GM12891 (cell line): ENCODE measurements around the gene TRIM47.
"Not testable (repeated sequence)": the region's sequence is repeated elsewhere in the genome, so short reads cannot be mapped to it uniquely, and the experiment has no call there.

ENCODE experiments used
- DNase-seq: peaks from one replicate; pipeline ENCODE4 v3.0.0; 2011; ENCODE audit warnings: low spot score; ENCODE audit not compliant: insufficient read length
- FAIRE-seq: peaks from 2 replicates; lab custom pipeline; 2011; peaks lifted over from hg19 to GRCh38; lab: Jason Lieb, UNC
- PAX5 ChIP-seq: IDR thresholded peaks from 2 replicates; pipeline ENCODE4 v1.6.1; 2011; ENCODE audit warnings: low read length, moderate library complexity, mild to moderate bottlenecking; ENCODE audit not compliant: insufficient read depth, severe bottlenecking
- POLR2A ChIP-seq: IDR thresholded peaks from 2 replicates; pipeline ENCODE4 v1.6.1; 2011; ENCODE audit warnings: low read depth, low read length, control low read depth
- POLR2AphosphoS5 ChIP-seq: IDR thresholded peaks from 2 replicates; pipeline ENCODE4 v1.6.1; 2011; ENCODE audit warnings: low read depth, low read length, control low read depth
- POU2F2 ChIP-seq: IDR thresholded peaks from 2 replicates; pipeline ENCODE4 v1.6.1; 2011; ENCODE audit warnings: low read depth, mild to moderate bottlenecking, control low read depth, low read length, moderate library complexity
- SPI1 ChIP-seq: IDR thresholded peaks from 2 replicates; pipeline ENCODE4 v1.6.1; 2011; ENCODE audit warnings: low read depth, low read length, control low read depth
- TAF1 ChIP-seq: IDR thresholded peaks from 2 replicates; pipeline ENCODE4 v1.6.1; 2011; ENCODE audit warnings: low read depth, low read length, control low read depth

TRIM47 gene

DNA sequence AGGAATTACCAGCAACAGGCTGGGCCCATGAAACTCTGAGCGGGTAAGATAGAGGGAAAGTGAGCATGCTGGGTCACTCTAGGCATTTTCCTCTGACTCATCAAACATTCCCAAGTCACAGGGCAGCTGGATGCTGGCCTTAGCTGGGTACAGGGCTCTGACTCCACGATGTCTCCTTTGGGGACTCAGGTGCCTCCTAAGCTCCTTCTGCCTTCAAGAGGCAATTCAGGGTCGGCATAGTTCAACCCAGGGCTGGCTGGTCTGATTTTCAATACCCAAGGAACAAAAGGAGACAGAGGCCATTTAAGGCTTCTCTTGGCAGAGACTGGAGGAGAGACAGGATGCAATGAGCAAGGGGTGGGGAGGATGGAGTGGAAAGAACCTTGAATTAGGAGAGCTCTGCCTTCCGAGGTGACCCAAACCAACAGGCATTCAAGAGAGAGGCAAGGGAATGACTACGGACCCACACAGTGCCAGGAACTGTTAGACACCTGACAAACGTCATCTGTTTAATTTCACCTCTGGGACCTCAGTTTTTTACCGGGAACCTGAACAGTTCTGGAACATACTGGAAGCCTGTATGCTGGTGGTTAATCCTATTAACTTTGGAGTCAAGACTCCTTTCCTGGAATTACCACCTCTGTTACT lies 24.2 kb downstream of the TRIM47 start:
- no peak for DNase-seq
- TF ChIP-seq POU2F2: no peak
- TF ChIP-seq TAF1: no peak
- TF ChIP-seq POLR2AphosphoS5: no peak; the same call in 1 of the 2 replicates
- no peak for TF ChIP-seq SPI1
- TF ChIP-seq POLR2A: no peak
- no peak for TF ChIP-seq PAX5
- no peak for FAIRE-seq

DNA sequence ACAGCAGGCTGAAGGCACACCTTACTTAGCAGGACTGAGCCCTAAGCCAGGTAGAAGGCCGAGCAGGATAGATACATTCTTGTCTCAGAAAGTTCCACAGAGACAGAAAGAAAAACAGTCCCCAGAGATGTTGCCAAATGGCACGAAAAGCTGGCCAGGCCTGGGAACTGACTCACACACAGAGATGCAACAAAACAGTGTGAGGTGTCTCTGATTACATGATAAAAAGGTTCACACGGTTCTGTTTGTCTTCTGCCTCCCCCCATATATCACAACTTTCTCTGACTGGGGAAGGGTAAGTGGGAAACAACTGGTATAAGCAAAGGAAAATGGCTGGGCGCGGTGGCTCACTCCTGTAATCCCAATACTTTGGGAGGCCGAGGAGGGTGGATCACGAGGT lies 24.9 kb downstream of the TRIM47 start:
- FAIRE-seq (no peak), DNase-seq (no peak)
- TF ChIP-seq TAF1 (no peak), SPI1 (no peak), POLR2AphosphoS5 (no peak), POU2F2 (no peak), PAX5 (no peak)

DNA sequence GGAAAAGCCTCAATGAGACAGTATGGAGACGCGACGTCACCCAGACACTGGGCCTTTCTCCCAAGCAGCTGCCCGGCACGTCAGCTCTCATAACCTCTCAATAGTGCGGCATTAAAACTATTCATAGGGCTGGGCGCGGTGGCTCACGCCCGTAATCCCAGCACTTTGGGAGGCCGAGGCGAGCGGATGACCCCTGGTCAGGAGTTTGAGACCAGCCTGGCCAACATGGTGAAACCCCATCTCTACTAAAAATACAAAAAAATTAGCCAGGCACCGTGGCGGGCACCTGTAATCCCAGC lies 26.7 kb downstream of the TRIM47 start:
- not testable (repeated sequence) for FAIRE-seq, DNase-seq

DNA sequence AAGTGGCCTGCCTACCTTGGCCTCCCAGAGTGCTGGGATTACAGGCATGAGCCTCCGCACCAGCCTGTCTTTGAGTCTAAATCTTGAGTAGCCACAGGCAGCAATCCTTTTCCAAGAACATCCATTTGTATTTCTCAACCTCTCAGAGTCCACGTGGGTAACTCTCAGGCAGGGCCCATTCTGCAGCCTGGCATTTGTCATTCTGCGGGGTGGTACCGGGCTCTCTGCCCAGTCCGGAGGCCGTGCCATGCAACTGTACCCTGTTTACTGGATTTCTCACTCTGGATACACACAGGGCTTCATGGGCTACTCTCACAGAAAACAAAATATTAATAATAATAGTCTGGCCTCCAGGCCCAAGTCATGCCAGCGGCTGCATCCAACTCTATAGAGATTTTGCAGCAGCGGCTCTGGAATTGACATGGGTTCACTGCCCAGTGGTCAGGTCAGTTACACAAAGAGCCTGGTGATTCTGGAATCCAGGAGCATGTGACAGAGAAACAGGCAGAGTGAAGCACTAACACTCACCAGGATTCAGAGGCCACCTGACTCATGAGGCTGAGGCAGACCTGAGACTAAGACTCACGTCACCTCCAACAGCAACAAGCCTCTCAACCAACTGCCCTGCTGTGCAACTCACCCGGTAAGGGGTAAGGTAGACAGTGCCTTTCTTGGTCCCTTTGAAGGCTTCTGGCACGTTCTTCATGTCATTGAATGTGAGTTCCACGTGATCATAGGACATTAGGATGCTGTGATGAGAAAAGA lies 27.3 kb downstream of the TRIM47 start:
- no peak for TF ChIP-seq POLR2A
- TF ChIP-seq POU2F2: no peak
- no peak for TF ChIP-seq POLR2AphosphoS5
- TF ChIP-seq PAX5: no peak
- no peak for TF ChIP-seq SPI1
- TF ChIP-seq TAF1: no peak
- DNase-seq (no peak), FAIRE-seq (no peak)

DNA sequence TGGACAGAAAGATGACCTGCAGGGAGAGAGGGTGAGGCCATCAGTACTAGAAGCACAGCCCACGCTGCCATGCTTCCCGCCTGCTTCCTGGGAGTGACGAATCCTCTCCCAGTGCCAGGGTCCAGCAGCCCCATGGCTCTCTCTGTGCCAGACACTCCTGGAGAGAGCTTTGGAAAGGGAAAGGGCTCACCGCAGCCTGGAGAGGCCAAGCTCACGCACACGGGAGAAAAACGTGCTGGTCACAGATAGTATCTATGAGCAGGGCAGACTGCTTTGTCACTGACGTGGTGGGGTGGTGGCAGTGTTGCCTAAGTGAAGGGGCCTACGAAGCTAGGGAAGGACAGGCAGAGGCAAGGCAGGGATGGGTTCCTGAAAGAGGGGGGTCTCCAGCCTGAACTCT lies 28.7 kb downstream of the TRIM47 start:
- FAIRE-seq: no peak
- no peak for TF ChIP-seq TAF1
- no peak for TF ChIP-seq POLR2AphosphoS5
- TF ChIP-seq POU2F2: no peak
- no peak for TF ChIP-seq PAX5
- TF ChIP-seq SPI1: no peak
- no peak for TF ChIP-seq POLR2A
- DNase-seq: no peak

DNA sequence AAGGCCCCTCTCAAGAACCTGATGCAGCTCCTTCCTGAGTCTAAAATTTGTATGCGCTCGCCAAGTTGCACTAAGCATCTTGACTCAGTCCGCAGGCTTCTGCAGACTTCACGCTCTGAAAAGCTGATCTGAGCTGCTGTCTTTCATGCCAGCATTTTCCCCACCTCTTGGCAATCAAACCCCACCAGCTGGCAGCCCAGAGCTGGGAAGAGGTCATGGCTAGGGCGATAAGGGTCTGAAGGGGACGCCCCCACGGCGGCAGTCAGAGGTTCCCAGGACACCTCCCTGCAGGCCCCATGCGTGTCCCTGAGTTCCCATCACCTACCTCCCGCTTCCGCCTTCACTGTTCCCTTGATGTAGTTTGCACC lies 29.1 kb downstream of the TRIM47 start:
- no peak for FAIRE-seq
- TF ChIP-seq POLR2AphosphoS5: no peak
- no peak for TF ChIP-seq TAF1
- no peak for TF ChIP-seq POLR2A
- no peak for TF ChIP-seq SPI1
- TF ChIP-seq POU2F2: no peak
- no peak for TF ChIP-seq PAX5

DNA sequence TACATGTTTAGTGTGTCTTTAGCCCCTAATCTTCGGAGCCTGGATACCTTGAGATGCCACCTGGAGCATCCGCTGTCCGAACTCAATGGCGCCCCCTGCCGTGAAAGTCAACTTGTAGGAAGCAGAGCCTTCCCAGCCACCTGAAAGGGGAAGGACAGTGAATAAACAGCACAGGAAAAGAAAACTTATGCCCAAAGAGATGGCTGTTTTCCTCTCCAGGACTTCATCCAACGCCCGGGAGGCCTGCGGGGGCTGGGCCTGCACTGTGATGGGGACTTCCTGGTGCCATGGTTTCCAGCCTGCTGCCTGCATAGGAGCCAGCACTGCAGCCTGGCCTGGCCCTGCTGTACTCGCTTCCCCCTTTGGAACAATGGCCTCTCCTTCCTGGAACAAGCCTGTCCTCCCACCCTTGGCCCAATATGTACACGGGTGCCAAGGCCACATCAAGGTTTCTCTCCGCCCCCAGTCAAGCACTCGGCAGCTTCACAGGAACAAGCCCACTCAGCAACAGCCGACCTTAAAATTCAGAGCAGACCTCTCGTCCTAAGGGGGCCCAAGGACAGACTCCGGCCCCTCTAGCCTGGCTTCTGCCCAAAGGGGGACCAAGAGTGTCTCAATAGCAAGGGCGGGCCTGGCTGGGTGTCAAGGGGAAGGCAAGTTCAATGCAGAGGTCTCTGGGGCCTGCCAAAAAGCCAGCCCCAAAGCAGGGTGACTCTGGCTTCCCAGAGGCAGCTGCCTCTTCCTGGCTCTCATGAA lies 29.7 kb downstream of the TRIM47 start:
- FAIRE-seq (peak; percentile 71), DNase-seq (peak; percentile 52)
- no peak for TF ChIP-seq SPI1
- no peak for TF ChIP-seq POLR2A
- no peak for TF ChIP-seq TAF1
- no peak for TF ChIP-seq PAX5
- no peak for TF ChIP-seq POU2F2
- TF ChIP-seq POLR2AphosphoS5: no peak

More for the DNA sequence above, 29.1 kb downstream of the TRIM47 start:
- no peak for DNase-seq

DNA sequence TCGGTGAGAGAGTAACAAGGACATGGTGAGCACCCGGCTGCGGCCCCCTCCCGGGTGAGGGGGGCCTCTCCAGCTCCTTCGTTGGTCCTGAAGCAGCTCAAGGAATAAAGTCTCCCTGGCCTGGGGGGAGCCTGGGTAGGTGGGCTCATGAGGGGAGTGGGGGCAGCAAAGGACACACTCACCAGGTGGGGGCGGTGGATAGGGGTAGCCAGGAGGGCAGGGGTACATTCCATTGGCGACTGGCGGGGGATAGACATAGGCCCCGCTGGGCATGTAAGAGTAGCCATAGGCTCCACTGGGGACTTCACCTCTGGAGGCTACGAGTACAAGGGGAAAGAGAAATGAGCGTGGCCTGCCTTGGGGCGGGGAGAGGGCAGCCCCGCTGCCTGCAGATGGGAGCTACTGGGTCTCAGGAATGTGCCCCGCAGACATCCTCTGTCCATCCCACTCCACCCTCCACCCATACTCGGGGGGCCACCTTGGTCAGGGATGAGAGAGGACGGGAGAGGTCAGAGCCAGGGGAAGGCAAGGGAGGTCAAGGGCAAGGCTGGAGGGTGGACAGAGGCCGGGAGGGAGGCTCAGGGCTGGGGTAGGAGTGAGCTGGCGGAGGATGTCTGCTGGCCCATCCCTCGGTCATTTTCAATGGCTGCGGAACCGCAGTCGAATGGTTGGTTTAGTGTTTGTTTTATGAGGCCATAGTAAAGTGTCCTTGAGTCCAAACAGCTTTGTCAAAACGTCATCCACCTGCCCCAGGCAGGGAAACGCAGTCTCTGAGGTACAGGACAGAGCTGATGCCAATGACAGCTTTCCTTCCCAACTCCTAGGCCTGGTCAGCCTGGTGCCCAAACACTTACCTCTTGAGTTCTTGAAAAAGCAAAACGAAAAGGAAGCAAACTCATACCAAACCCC lies 30.5 kb downstream of the TRIM47 start:
- FAIRE-seq: no peak
- no peak for DNase-seq
- TF ChIP-seq PAX5 (no peak), SPI1 (no peak), TAF1 (no peak), POLR2A (no peak), POLR2AphosphoS5 (no peak), POU2F2 (no peak)
